Measurements from ENCODE around the gene STEAP3. TPM values are rescaled to one million over a fixed set of nuclear protein-coding genes. Genes with fewer than 3 reads are reported as not detected.

The STEAP3 gene
- total RNA-seq, 4 donors from 2014 or later: 2.5 to 5.9 (median 5.2) TPM

GRCh38 chr2:119293254-119293653 lies 69.6 kb downstream of the STEAP3 start:
- peaks cover 0 to 21% (median 0%) of the 10 kb centered on the region in 4 donors for H3K36me3 ChIP-seq
- H3K9me3 ChIP-seq: no peaks in the 10 kb centered on the region
- H3K4me1 ChIP-seq: peaks cover 6 to 31% (median 22%) of the 10 kb centered on the region in 4 donors
- TF ChIP-seq POLR2A (IDR thresholded peaks at IDR 0.05; ENCODE audit: low read depth) (no peak), CTCF (IDR thresholded peaks at IDR 0.05) (no peak), EP300 (IDR thresholded peaks at IDR 0.05) (no peak), POLR2AphosphoS5 (IDR thresholded peaks at IDR 0.05) (no peak)
- intact Hi-C loops (cut with DNase I): no loop called here
- H3K27me3 ChIP-seq: no peaks in the 10 kb centered on the region
- DNase-seq (ENCODE audit: extremely low spot score): peak; percentile 42
- H3K4me3 ChIP-seq: no peak overlapping the region
- H3K27ac ChIP-seq (replicated peaks in 1 of 4): no peak overlapping the region
- 93% methylated on average over 2 of the region's 2 CpGs for WGBS

- Histone ChIP-seq H3K27ac (replicated peaks in 1 of 4) (no peak overlapping the region), H3K9me3 (no peaks in the 10 kb centered on the region), H3K4me3 (no peak overlapping the region), H3K4me1 (peaks cover 6 to 26% (median 18%) of the 10 kb centered on the region in 4 donors), H3K36me3 (peaks cover 0 to 21% (median 0%) of the 10 kb centered on the region in 4 donors), H3K27me3 (no peaks in the 10 kb centered on the region)
- TF ChIP-seq CTCF (IDR thresholded peaks at IDR 0.05) (no peak), POLR2AphosphoS5 (IDR thresholded peaks at IDR 0.05) (no peak), POLR2A (IDR thresholded peaks at IDR 0.05; ENCODE audit: low read depth) (no peak), EP300 (IDR thresholded peaks at IDR 0.05) (no peak)
- WGBS: 83% methylated on average over 7 of the region's 7 CpGs
- DNase-seq (ENCODE audit: extremely low spot score): peak; percentile 64
- intact Hi-C loops (cut with DNase I): no loop called here
Observed at GRCh38 chr2:119293900-119294299, 70.3 kb downstream of the STEAP3 start.

GRCh38 chr2:119294671-119295070 lies 71.0 kb downstream of the STEAP3 start:
- WGBS: 89% methylated on average over 14 of the region's 14 CpGs
- Histone ChIP-seq H3K4me3 (no peak overlapping the region), H3K36me3 (peaks cover 0 to 21% (median 0%) of the 10 kb centered on the region in 4 donors), H3K4me1 (peaks cover 6 to 18% (median 11%) of the 10 kb centered on the region in 4 donors), H3K27ac (replicated peaks in 1 of 4) (no peak overlapping the region), H3K27me3 (no peaks in the 10 kb centered on the region), H3K9me3 (no peaks in the 10 kb centered on the region)
- intact Hi-C loops (cut with DNase I): no loop called here
- peak; percentile 74 for DNase-seq (ENCODE audit: extremely low spot score)
- no peak for TF ChIP-seq EP300 (IDR thresholded peaks at IDR 0.05)
- no peak for TF ChIP-seq POLR2AphosphoS5 (IDR thresholded peaks at IDR 0.05)
- TF ChIP-seq POLR2A (IDR thresholded peaks at IDR 0.05; ENCODE audit: low read depth): no peak
- no peak for TF ChIP-seq CTCF (IDR thresholded peaks at IDR 0.05)

- H3K4me1 ChIP-seq: peaks cover 6 to 17% (median 11%) of the 10 kb centered on the region in 4 donors
- no peak for TF ChIP-seq POLR2AphosphoS5 (IDR thresholded peaks at IDR 0.05)
- no peak for TF ChIP-seq CTCF (IDR thresholded peaks at IDR 0.05)
- no peak for TF ChIP-seq EP300 (IDR thresholded peaks at IDR 0.05)
- no peak for TF ChIP-seq POLR2A (IDR thresholded peaks at IDR 0.05; ENCODE audit: low read depth)
- peak; percentile 17 for DNase-seq (ENCODE audit: extremely low spot score)
Observed at GRCh38 chr2:119295688-119296375, 72.2 kb downstream of the STEAP3 start.

More at GRCh38 chr2:119295688-119296375, 72.2 kb downstream of the STEAP3 start:
- intact Hi-C loops (cut with DNase I): no loop called here
- Histone ChIP-seq H3K27me3 (no peaks in the 10 kb centered on the region), H3K27ac (replicated peaks in 1 of 4) (no peak overlapping the region), H3K4me3 (no peak overlapping the region), H3K36me3 (peaks cover 0 to 21% (median 0%) of the 10 kb centered on the region in 4 donors), H3K9me3 (no peaks in the 10 kb centered on the region)
- WGBS: 79% methylated on average over 10 of the region's 10 CpGs

Data from esophagus muscularis mucosa (tissue), 4 donors.